HCT116 (cell line): Measurements from ENCODE around the gene OOSP2. TPM values are rescaled to one million over a fixed set of nuclear protein-coding genes. Genes with fewer than 3 reads are reported as not detected.

ENCODE experiments used
- ATAC-seq: fragments of 200-7000 bp; cut with Tn5 transposase; 2 replicates; pipeline ENCODE4 v1.9.1; 2020; ENCODE audit warnings: mild to moderate bottlenecking, moderate library complexity
- BruUV-seq: library from RNA; stranded (reverse); fragments of 400-500 nt; replicated peaks from 2 replicates; lab custom pipeline; 2021; lab: Mats Ljungman, UMichigan
- CTCF ChIA-PET: fragments of 300-600 bp; sonication (Branson Sonifier 250); formaldehyde crosslinking; loops from one replicate; lab custom pipeline; 2021; ENCODE audit warnings: antibody characterized with exemption; lab: Charles Lee
- POLR2A ChIA-PET: fragments of 300-600, 350-600 bp; sonication (Branson Sonifier 250); formaldehyde crosslinking; loops from one replicate; lab custom pipeline; 2021; ENCODE audit warnings: antibody characterized with exemption; lab: Charles Lee
- RAD21 ChIA-PET, 2 experiments: fragments of 300-600 bp; sonication (Branson Sonifier 250); formaldehyde crosslinking; loops; one replicate each; lab custom pipeline; 2023; ENCODE audit warnings: low total read pairs in 2 of 2; ENCODE audit not compliant: uncharacterized antibody in 2 of 2, unreplicated experiment in 2 of 2, low non-redundant PET in 1 of 2; lab: Charles Lee
- DNase-seq: peaks from one replicate; pipeline ENCODE4 v3.0.0-alpha.2; 2010; ENCODE audit warnings: low read depth, low spot score
- H2AFZ ChIP-seq: fragments of 200-600 bp; shearing (Covaris generic), sonication (generic); 2 replicates; pipeline ENCODE4 v1.6.1; 2017; ENCODE audit warnings: low read depth, mixed run types, mixed read lengths, antibody characterized with exemption, low read length; ENCODE audit not compliant: poor library complexity, severe bottlenecking
- H3K27ac ChIP-seq: 2 replicates; pipeline ENCODE4 v1.5.1; 2012; ENCODE audit warnings: low read depth, low read length
- H3K27me3 ChIP-seq: fragments of 200-600 bp; sonication (generic); 2 replicates; pipeline ENCODE4 v1.6.1; 2016; ENCODE audit warnings: mixed run types, low read length, mixed read lengths; ENCODE audit not compliant: insufficient read depth
- H3K36me3 ChIP-seq, 2 experiments: fragments of 200-500 bp in 1 of 2; fragments of 200-600 bp in 1 of 2; sonication (Bioruptor generic) in 1 of 2; sonication (generic) in 1 of 2; 2 replicates each; pipeline versions ENCODE4 v1.5.1 to v1.6.1; 2014 to 2016; ENCODE audit warnings: low read length in 2 of 2, inconsistent platforms in 1 of 2, mixed read lengths in 1 of 2, mixed run types in 1 of 2; ENCODE audit not compliant: insufficient read depth in 2 of 2, control insufficient read depth in 1 of 2
- H3K4me1 ChIP-seq, 2 experiments: fragments of 200-600 bp in 1 of 2; sonication (generic) in 1 of 2; 2 replicates each; pipeline versions ENCODE4 v1.5.1 to v1.6.1; 2012 to 2017; ENCODE audit warnings: low read length in 2 of 2, inconsistent platforms in 1 of 2, mild to moderate bottlenecking in 1 of 2, mixed read lengths in 1 of 2, mixed run types in 1 of 2, moderate library complexity in 1 of 2; ENCODE audit not compliant: insufficient read depth in 2 of 2, control insufficient read depth in 1 of 2
- H3K4me2 ChIP-seq: fragments of 200-600 bp; sonication (generic); 2 replicates; pipeline ENCODE4 v1.6.1; 2017; ENCODE audit warnings: mixed run types, low read length, mixed read lengths
- H3K4me3 ChIP-seq, 2 experiments: fragments of 200-600 bp in 1 of 2; sonication (generic) in 1 of 2; replicated peaks in 1 of 2; 2 replicates each; pipeline ENCODE4 v1.5.1; 2011 to 2016; ENCODE audit warnings: low read length in 2 of 2, control low read depth in 1 of 2, low read depth in 1 of 2, mild to moderate bottlenecking in 1 of 2, mixed read lengths in 1 of 2, mixed run types in 1 of 2
- H3K79me2 ChIP-seq: fragments of 200-600 bp; sonication (generic); 2 replicates; pipeline ENCODE4 v1.6.1; 2017; ENCODE audit warnings: mild to moderate bottlenecking, mixed run types, low read length, moderate library complexity, mixed read lengths; ENCODE audit not compliant: insufficient read depth
- H3K9ac ChIP-seq: fragments of 200-600 bp; sonication (generic); 2 replicates; pipeline ENCODE4 v1.6.1; 2016; ENCODE audit warnings: low read length, mixed read lengths
- H3K9me2 ChIP-seq: fragments of 200-600 bp; sonication (generic), shearing (Covaris generic); 2 replicates; pipeline ENCODE4 v1.6.1; 2017; ENCODE audit warnings: mixed run types, mild to moderate bottlenecking, moderate library complexity; ENCODE audit not compliant: insufficient read depth
- H3K9me3 ChIP-seq, 2 experiments: fragments of 200-500 bp in 1 of 2; fragments of 200-600 bp in 1 of 2; sonication (Bioruptor generic) in 1 of 2; sonication (generic) in 1 of 2; 2 replicates each; pipeline ENCODE4 v1.6.1; 2014 to 2017; ENCODE audit warnings: low read length in 2 of 2, mixed read lengths in 2 of 2, inconsistent platforms in 1 of 2, low read depth in 1 of 2, mild to moderate bottlenecking in 1 of 2, mixed run types in 1 of 2, moderate library complexity in 1 of 2; ENCODE audit not compliant: control insufficient read depth in 1 of 2, insufficient read depth in 1 of 2
- H4K20me1 ChIP-seq: fragments of 200-600 bp; sonication (generic), shearing (Covaris generic); 2 replicates; pipeline ENCODE4 v1.6.1; 2017; ENCODE audit warnings: mixed run types, mild to moderate bottlenecking, moderate library complexity; ENCODE audit not compliant: insufficient read depth
- EZH2phosphoT487 ChIP-seq: fragments of 200-600 bp; IDR thresholded peaks from 2 replicates; pipeline ENCODE4 v1.6.1; 2018; ENCODE audit warnings: antibody characterized with exemption, borderline replicate concordance
- FOSL1 ChIP-seq: IDR thresholded peaks from 2 replicates; pipeline ENCODE4 v1.6.1; 2012; ENCODE audit warnings: low read depth
- JUND ChIP-seq: IDR thresholded peaks from 2 replicates; pipeline ENCODE4 v1.6.1; 2012
- MAX ChIP-seq: IDR thresholded peaks from 2 replicates; pipeline ENCODE4 v1.6.1; 2012
- POLR2A ChIP-seq: IDR thresholded peaks from 2 replicates; pipeline ENCODE4 v1.7.0; 2011; ENCODE audit warnings: borderline replicate concordance; ENCODE audit not compliant: insufficient read depth, insufficient read length; ENCODE audit errors: extremely low read depth
- RAD21 ChIP-seq: IDR thresholded peaks from 2 replicates; pipeline ENCODE4 v1.6.1; 2012; ENCODE audit warnings: low read depth, mild to moderate bottlenecking
- REST ChIP-seq: IDR thresholded peaks from 2 replicates; pipeline ENCODE4 v1.6.1; 2012; ENCODE audit warnings: low read depth
- SIN3A ChIP-seq: IDR thresholded peaks from 2 replicates; pipeline ENCODE4 v1.6.1; 2012; ENCODE audit warnings: low read depth
- SP1 ChIP-seq: IDR thresholded peaks from 2 replicates; pipeline ENCODE4 v1.6.1; 2012; ENCODE audit warnings: low read depth
- ZNF274 ChIP-seq: fragments of 200-500 bp; sonication (Bioruptor generic); IDR thresholded peaks from 2 replicates; pipeline ENCODE4 v1.6.1; 2014; ENCODE audit warnings: mild to moderate bottlenecking, low read depth, low read length, inconsistent platforms
- intact Hi-C: fragments of 100-400 bp; cut with micrococcal nuclease; formaldehyde crosslinking; loops from 2 replicates; pipeline ENCODE4 v1.10.0; 2022
- total RNA-seq: library from RNA; stranded (reverse); gene quantifications from one replicate; pipeline ENCODE4 v1.2.1, GENCODE V29; 2021; ENCODE audit not compliant: unreplicated experiment
- TF ChIP-seq, protein P1 (sequence below): IDR thresholded peaks from 2 replicates; pipeline ENCODE4 v1.6.1; 2012
- TF ChIP-seq, protein P2 (sequence below), 3 experiments: fragments of 200-600 bp in 1 of 3; sonication (generic) in 1 of 3; IDR thresholded peaks in 2 of 3; conservative IDR thresholded peaks in 1 of 3; 2 replicates each; pipeline ENCODE4 v1.5.1; 2012 to 2017; ENCODE audit warnings: low read depth in 2 of 3, low read length in 2 of 3, antibody characterized with exemption in 1 of 3, borderline replicate concordance in 1 of 3, control low read depth in 1 of 3, mild to moderate bottlenecking in 1 of 3, mixed read lengths in 1 of 3, mixed run types in 1 of 3, moderate library complexity in 1 of 3; ENCODE audit not compliant: insufficient read depth in 1 of 3

The OOSP2 gene
- total RNA-seq, 1 experiment from 2014 or later = not detected

GRCh38 chr11:59997800-59998199 is 42.4 kb upstream of the OOSP2 start (continued):
- TF ChIP-seq SIN3A (no peak), ZNF274 (no peak)
- TF ChIP-seq, protein P1, sequence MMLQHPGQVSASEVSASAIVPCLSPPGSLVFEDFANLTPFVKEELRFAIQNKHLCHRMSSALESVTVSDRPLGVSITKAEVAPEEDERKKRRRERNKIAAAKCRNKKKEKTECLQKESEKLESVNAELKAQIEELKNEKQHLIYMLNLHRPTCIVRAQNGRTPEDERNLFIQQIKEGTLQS = no peak
- TF ChIP-seq, all 23 proteins: peak for 0

- CTCF ChIA-PET = no interaction called here
- no peak for ATAC-seq
- BruUV-seq = no TSS peak
- TF ChIP-seq MAX (no peak), FOSL1 (no peak), JUND (no peak), REST (no peak), RAD21 (no peak), SP1 (no peak), POLR2A (no peak), EZH2phosphoT487 (no peak)
- TF ChIP-seq, protein P2, sequence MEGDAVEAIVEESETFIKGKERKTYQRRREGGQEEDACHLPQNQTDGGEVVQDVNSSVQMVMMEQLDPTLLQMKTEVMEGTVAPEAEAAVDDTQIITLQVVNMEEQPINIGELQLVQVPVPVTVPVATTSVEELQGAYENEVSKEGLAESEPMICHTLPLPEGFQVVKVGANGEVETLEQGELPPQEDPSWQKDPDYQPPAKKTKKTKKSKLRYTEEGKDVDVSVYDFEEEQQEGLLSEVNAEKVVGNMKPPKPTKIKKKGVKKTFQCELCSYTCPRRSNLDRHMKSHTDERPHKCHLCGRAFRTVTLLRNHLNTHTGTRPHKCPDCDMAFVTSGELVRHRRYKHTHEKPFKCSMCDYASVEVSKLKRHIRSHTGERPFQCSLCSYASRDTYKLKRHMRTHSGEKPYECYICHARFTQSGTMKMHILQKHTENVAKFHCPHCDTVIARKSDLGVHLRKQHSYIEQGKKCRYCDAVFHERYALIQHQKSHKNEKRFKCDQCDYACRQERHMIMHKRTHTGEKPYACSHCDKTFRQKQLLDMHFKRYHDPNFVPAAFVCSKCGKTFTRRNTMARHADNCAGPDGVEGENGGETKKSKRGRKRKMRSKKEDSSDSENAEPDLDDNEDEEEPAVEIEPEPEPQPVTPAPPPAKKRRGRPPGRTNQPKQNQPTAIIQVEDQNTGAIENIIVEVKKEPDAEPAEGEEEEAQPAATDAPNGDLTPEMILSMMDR (IDR thresholded peaks at IDR 0.05 in 2 of 3, conservative IDR thresholded peaks at IDR 0.05 in 1 of 3; ENCODE audit: borderline replicate concordance in 1 of 3, insufficient read depth in 1 of 3, low read depth in 2 of 3, low read length in 2 of 3) = no peak
- Histone ChIP-seq H4K20me1 (no peaks in the 10 kb centered on the region), H3K27me3 (no peaks in the 10 kb centered on the region), H3K27ac (no peak overlapping the region), H3K4me1 (no peaks in the 10 kb centered on the region), H3K36me3 (no peaks in the 10 kb centered on the region), H2AFZ (no peak overlapping the region), H3K4me2 (no peak overlapping the region), H3K9me3 (no peaks in the 10 kb centered on the region), H3K9ac (no peak overlapping the region), H3K4me3 (no peak overlapping the region), H3K9me2 (no peaks in the 10 kb centered on the region), H3K79me2 (no peaks in the 10 kb centered on the region)
- RAD21 ChIA-PET = no interaction called here
- DNase-seq = no peak
- POLR2A ChIA-PET = no interaction called here
- intact Hi-C loops = no loop called here
Observed at GRCh38 chr11:59999691-60000090, 40.5 kb upstream of the OOSP2 start.
